GM23338 (cell line): ENCODE measurements around the gene SUPT3H.

ENCODE experiments used
- CREB1 ChIP-seq: fragments of 250-450 bp; sonication (Bioruptor Pico); IDR thresholded peaks from 2 replicates; pipeline ENCODE4 v1.5.0; 2020; ENCODE audit warnings: low read depth, mild to moderate bottlenecking, moderate library complexity
- CTCF ChIP-seq, 2 experiments: fragments of 200-600 bp in 1 of 2; sonication (generic) in 1 of 2; conservative IDR thresholded peaks; 2 replicates each; pipeline versions ENCODE4 v1.5.1 to v1.6.1; 2016 to 2017; ENCODE audit warnings: antibody characterized with exemption in 2 of 2, low read depth in 2 of 2, mild to moderate bottlenecking in 2 of 2, moderate library complexity in 1 of 2
- ETS1 ChIP-seq: IDR thresholded peaks from 2 replicates; pipeline ENCODE4 v1.6.1; 2016; ENCODE audit warnings: antibody characterized with exemption
- EZH2 ChIP-seq: fragments of 200-600 bp; sonication (generic); IDR thresholded peaks from one replicate; pipeline ENCODE4 v1.8.0; 2017; ENCODE audit warnings: antibody characterized with exemption, mild to moderate bottlenecking, low read depth; ENCODE audit not compliant: unreplicated experiment
- EZH2phosphoT487 ChIP-seq: fragments of 200-600 bp; sonication (generic); IDR thresholded peaks from one replicate; pipeline ENCODE4 v1.8.1; 2018; ENCODE audit warnings: antibody characterized with exemption; ENCODE audit not compliant: unreplicated experiment
- JUNB ChIP-seq: IDR thresholded peaks from one replicate; pipeline ENCODE4 v1.6.1; 2016; ENCODE audit warnings: antibody characterized with exemption; ENCODE audit not compliant: unreplicated experiment
- NANOG ChIP-seq: IDR thresholded peaks from 2 replicates; pipeline ENCODE4 v1.6.1; 2016; ENCODE audit warnings: antibody characterized with exemption, borderline replicate concordance
- POLR2AphosphoS5 ChIP-seq: IDR thresholded peaks from 2 replicates; pipeline ENCODE4 v1.6.1; 2016; ENCODE audit warnings: antibody characterized with exemption, low read depth
- REST ChIP-seq: IDR thresholded peaks from one replicate; pipeline ENCODE4 v1.6.1; 2018; ENCODE audit warnings: antibody characterized with exemption; ENCODE audit not compliant: unreplicated experiment
- STAT1 ChIP-seq: IDR thresholded peaks from one replicate; pipeline ENCODE4 v1.6.1; 2016; ENCODE audit warnings: antibody characterized with exemption; ENCODE audit not compliant: unreplicated experiment
- ZNF331 ChIP-seq: fragments of 250-450 bp; sonication (Bioruptor Pico); IDR thresholded peaks from 2 replicates; pipeline ENCODE4 v1.5.0; 2020; ENCODE audit warnings: low read depth, mild to moderate bottlenecking, moderate library complexity

GRCh38 chr6:44837741-44838140 lies 540.0 kb downstream of the SUPT3H start:
- TF ChIP-seq CTCF (conservative IDR thresholded peaks at IDR 0.05; ENCODE audit: low read depth in 2 of 2) = no peak
- TF ChIP-seq JUNB = no peak
- TF ChIP-seq EZH2phosphoT487 = no peak
- no peak for TF ChIP-seq EZH2
- no peak for TF ChIP-seq REST
- TF ChIP-seq CREB1 (CRISPR knock-in tag) = no peak
- TF ChIP-seq STAT1 = no peak
- no peak for TF ChIP-seq POLR2AphosphoS5
- no peak for TF ChIP-seq ZNF331 (CRISPR knock-in tag)
- no peak for TF ChIP-seq NANOG
- no peak for TF ChIP-seq ETS1
